NT2/D1 (cell line): ENCODE results near the gene TBC1D5.

Source experiments
- YY1 ChIP-seq: IDR thresholded peaks from 2 replicates; pipeline ENCODE4 v1.6.1; 2011; ENCODE audit not compliant: insufficient read length, insufficient read depth
- ZNF274 ChIP-seq: IDR thresholded peaks from 2 replicates; pipeline ENCODE4 v1.6.1; 2011; ENCODE audit warnings: mild to moderate bottlenecking, low read depth, low read length

DNA sequence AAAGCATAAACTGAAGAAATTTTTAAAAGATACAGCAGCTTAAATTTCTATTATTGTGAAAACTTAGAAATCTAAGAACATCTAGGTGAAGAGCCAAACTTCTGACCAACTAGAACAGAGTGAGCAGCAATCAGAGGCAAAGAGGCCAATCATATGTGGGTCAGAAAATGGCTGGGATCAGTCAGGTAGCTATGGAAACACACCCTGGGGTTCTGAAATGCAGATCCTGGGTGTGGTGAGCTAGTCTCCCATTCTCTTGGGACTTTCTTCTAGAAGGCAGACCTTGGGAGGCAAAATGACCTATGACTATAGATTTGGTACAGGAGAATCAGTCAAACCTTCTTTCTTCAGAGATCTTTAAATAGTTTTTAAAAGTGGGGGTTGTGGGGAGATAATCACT is 385.8 kb downstream of the TBC1D5 start:
- TF ChIP-seq ZNF274 (no peak), YY1 (no peak)
